A549 (cell line): ENCODE data around the gene CREG2.

Experiments used
- BHLHE40 ChIP-seq: IDR thresholded peaks from 2 replicates; pipeline ENCODE4 v1.6.1; 2012; ENCODE audit warnings: low read depth, low read length, inconsistent platforms
- CTCF ChIP-seq: fragments of >200 bp; sonication (Bioruptor Twin); formaldehyde crosslinking; IDR thresholded peaks from 3 replicates; pipeline ENCODE4 v1.5.1; 2016
- EP300 ChIP-seq, 2 experiments: fragments of >200 bp; sonication (Bioruptor Twin); formaldehyde crosslinking; IDR thresholded peaks; 2 replicates in 1 of 2; 3 replicates in 1 of 2; pipeline ENCODE4 v1.6.1; 2016 to 2017
- KDM5A ChIP-seq: fragments of 200-600 bp; sonication (generic); IDR thresholded peaks from 2 replicates; pipeline ENCODE4 v1.6.1; 2016; ENCODE audit warnings: antibody characterized with exemption, mild to moderate bottlenecking
- NR3C1 ChIP-seq: fragments of >200 bp; sonication (Bioruptor Twin); formaldehyde crosslinking; IDR thresholded peaks from 3 replicates; pipeline ENCODE4 v1.6.1; 2017
- POLR2A ChIP-seq: IDR thresholded peaks from 2 replicates; pipeline ENCODE4 v1.6.1; 2012; ENCODE audit warnings: mild to moderate bottlenecking, low read length
- POLR2AphosphoS2 ChIP-seq: conservative IDR thresholded peaks from 2 replicates; pipeline ENCODE4 v1.6.1; 2012; ENCODE audit warnings: low read length, improper control_type of control experiment, inconsistent platforms
- REST ChIP-seq: fragments of 200-600 bp; sonication (generic); IDR thresholded peaks from 2 replicates; pipeline ENCODE4 v1.6.1; 2016; ENCODE audit warnings: antibody characterized with exemption, mild to moderate bottlenecking, moderate library complexity

- TF ChIP-seq NR3C1 (no peak), BHLHE40 (no peak), POLR2AphosphoS2 (no peak), CTCF (no peak), POLR2A (no peak), REST (no peak), EP300 (IDR thresholded peaks at IDR 0.05) (no peak), KDM5A (no peak)
Observed at GRCh38 chr2:101409699-101410098, 22.4 kb upstream of the CREG2 start.
